SKM-1 (cell line): Measurements from ENCODE around the gene ABCD1.
"Not testable (repeated sequence)": the region's sequence is repeated elsewhere in the genome, so short reads cannot be mapped to it uniquely, and the experiment has no call there.

Experiments
- DNase-seq: peaks from one replicate; lab custom pipeline; 2025; ENCODE audit not compliant: unreplicated experiment; lab: John Stamatoyannopoulos, UW

Gene ABCD1

GRCh38 chrX:153694256-153694655 is 30.4 kb upstream of the ABCD1 start:
- not testable (repeated sequence) for DNase-seq

DNA sequence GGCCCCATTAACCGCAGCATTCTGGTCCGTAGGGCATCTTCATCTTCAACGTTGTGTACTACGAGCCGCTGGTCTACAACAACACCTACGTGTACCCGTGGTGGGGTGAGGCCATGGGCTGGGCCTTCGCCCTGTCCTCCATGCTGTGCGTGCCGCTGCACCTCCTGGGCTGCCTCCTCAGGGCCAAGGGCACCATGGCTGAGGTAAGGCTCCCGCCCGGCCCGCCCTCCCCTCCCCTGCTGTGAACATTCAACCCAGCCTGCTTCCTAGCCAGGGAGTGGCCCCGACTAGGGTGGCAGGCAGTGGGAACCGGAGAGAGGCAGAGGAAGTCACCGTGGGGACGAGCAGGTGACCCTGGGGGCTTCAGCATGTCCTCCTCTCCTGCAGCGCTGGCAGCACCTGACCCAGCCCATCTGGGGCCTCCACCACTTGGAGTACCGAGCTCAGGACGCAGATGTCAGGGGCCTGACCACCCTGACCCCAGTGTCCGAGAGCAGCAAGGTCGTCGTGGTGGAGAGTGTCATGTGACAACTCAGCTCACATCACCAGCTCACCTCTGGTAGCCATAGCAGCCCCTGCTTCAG is 29.9 kb upstream of the ABCD1 start:
- DNase-seq, result no peak

GRCh38 chrX:153696100-153696499 is 28.6 kb upstream of the ABCD1 start:
- DNase-seq, result no peak

GRCh38 chrX:153696538-153696937 is 28.1 kb upstream of the ABCD1 start:
- not testable (repeated sequence) for DNase-seq

DNA sequence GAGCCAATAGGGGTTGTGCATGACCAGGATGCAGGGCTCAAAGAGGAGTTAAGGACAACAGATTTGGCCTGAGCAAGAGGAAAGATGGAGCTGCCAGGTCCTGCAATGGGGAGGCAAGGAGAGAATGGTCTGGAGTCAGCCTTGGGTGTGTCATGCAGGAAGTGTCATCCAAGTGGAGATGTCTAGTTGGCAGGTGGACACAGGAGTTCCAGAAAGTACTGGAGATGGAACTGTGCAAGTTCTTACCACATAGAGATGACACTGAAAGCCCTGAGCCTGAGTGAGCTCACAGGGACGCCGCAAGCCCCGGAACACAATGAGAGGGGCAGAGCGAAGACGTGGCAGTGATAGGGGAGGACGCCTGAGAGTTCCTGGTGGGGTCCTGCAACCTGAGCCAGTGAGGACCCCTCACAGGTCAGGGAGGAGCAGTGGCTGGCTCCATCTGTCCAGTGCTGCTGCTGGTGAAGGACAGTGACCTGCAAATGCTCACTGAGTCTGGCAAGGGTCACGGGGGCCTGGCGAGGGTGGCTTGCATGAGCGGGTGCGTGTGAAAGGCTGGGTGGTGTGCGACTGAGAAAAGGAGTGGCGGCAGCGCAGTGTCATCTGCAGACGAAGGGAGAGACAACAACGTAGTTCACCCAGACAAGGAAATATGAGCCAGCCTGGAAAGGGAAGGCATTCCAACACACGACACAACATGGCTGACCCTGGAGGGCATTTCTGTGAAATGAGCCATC is 27.5 kb upstream of the ABCD1 start:
- not testable (repeated sequence) for DNase-seq

- DNase-seq, result no peak
Observed at GRCh38 chrX:153697924-153698865, 26.5 kb upstream of the ABCD1 start.

DNA sequence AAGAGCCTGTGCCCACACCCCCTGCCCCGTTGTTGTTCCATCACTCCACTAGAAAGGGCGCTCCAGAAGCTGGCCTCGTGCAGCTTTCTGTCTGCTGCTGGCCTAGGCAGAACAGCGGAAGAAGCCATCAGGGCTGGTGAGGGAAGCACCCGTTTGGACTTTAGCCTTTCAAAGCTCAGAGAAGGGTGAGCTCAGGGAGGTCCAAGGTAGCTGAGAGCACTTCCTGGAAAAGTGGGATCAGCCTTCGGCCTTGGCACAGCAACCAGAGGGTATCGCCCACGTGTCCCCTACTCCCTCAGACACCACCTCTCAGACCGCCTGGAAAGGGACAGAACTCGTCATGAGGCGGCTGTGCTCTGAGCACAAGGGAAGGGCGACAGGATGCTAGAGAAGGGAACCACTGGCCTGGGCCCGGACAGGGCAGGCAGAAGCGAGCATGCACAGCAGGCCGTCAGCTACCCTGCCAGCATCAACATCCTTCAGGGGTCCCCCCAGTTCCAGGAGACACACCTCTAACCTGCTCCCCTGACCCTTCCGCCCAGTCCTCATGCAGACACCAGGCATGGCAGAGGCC is 25.4 kb upstream of the ABCD1 start:
- not testable (repeated sequence) for DNase-seq

- not testable (repeated sequence) for DNase-seq
Observed at GRCh38 chrX:153699784-153700371, 24.8 kb upstream of the ABCD1 start.

GRCh38 chrX:153700376-153700945 is 24.2 kb upstream of the ABCD1 start:
- DNase-seq, result no peak

- DNase-seq, result no peak
Observed at GRCh38 chrX:153700967-153701366, 23.7 kb upstream of the ABCD1 start.

- DNase-seq, result no peak
Observed at GRCh38 chrX:153701706-153702105, 22.9 kb upstream of the ABCD1 start.

GRCh38 chrX:153702336-153703035 is 22.2 kb upstream of the ABCD1 start:
- DNase-seq, result no peak

DNA sequence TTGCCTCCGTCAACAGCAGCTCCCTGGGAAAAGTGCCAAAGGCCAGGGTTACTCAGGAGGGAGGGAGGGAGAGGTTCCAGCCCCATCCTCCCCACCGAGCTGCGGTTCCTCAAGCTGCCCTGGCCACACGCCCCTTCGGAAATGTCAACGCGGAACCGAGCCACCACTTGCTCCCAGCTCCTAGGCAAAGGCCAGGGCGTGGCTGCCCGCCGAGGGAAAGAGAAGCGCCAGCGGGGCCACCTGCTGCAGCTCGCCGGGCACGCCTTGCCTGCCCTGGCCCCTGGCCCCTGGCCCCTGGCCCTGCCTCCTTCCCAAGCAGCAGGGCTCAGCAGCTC is 21.7 kb upstream of the ABCD1 start:
- no peak for DNase-seq

- DNase-seq, result no peak
Observed at GRCh38 chrX:153704021-153704526, 20.6 kb upstream of the ABCD1 start.

- DNase-seq, result not testable (repeated sequence)
Observed at GRCh38 chrX:153704631-153705402, 19.8 kb upstream of the ABCD1 start.

GRCh38 chrX:153705403-153706060 is 19.1 kb upstream of the ABCD1 start:
- not testable (repeated sequence) for DNase-seq

DNA sequence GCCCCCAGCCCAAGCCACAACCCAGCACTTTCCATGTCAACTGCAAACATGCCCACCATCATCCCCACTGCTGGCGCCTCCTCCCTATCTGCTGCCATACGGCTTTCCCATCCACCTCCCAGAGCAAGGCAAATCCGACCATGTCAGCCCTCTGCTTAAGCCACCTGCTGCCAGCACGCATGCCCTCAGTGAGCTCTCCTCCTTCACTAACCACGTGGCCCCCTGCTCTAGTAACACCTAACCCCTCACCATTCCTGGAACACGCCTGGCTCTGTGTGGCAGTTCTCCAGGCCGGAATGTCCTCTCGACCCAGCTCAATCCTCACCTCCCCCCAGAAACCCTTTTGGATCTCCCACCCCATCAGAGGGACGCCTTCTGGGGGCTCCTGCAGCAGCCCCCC is 17.9 kb upstream of the ABCD1 start:
- DNase-seq, result no peak

- no peak for DNase-seq
Observed at GRCh38 chrX:153707406-153707805, 17.2 kb upstream of the ABCD1 start.

DNA sequence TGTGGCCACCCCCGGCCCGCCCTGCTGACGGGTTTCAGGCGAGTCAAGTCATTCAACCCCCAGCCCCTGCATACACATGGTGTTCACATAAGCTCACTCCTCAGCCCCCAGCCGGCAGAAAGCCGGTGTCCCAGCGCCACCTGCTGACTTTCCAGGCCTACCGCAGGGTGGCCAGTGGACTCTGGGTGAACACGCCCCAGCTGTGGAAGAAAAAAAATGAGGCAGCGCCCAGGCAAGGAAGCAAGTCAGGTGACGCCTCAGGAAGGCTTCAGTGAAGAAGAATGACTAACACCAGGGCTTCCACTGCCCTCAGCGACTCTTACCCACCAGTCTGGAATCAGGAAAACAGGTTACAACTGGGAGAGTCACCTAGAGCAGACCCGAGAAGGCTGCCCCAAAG is 16.2 kb upstream of the ABCD1 start:
- DNase-seq, result no peak
